ENCODE results near the gene LY6G6F. TPM values are rescaled to one million over a fixed set of nuclear protein-coding genes. Genes with fewer than 3 reads are reported as not detected.

LY6G6F gene
- total and polyA plus RNA-seq, 2 donors (not counting 3 experiments of a cell fraction or from before 2014, with no cell fraction given), result not detected

- H4K20me1 ChIP-seq (replicated peaks; ENCODE audit: control insufficient read depth, extremely low read depth, insufficient read depth, low read length), result no peaks in the 10 kb centered on the region
- POLR2A ChIA-PET, result no interaction called here
- FAIRE-seq (no peak), DNase-seq (ENCODE audit: low read depth, low spot score) (no peak)
- H3K79me2 ChIP-seq (ENCODE audit: control insufficient read depth, insufficient read depth, low read length), result no peaks in the 10 kb centered on the region
- H3K4me2 ChIP-seq (ENCODE audit: insufficient read depth, low read length), result no peak overlapping the region
- no peaks in the 10 kb centered on the region for H3K9me1 ChIP-seq (replicated peaks; ENCODE audit: control insufficient read depth, extremely low read depth, insufficient read depth, low read length)
- H2AFZ ChIP-seq (ENCODE audit: low read depth, low read length), result no peak overlapping the region
- no peaks in the 10 kb centered on the region for H3K4me1 ChIP-seq (ENCODE audit: control insufficient read depth, extremely low read depth, insufficient read depth, low read length)
- H3K36me3 ChIP-seq (ENCODE audit: control insufficient read depth in 2 of 2, extremely low read depth in 1 of 2, insufficient read depth in 2 of 2, low read length in 2 of 2), result no peaks in the 10 kb centered on the region
- no peaks in the 10 kb centered on the region for H3K9me3 ChIP-seq (replicated peaks; ENCODE audit: control insufficient read depth, insufficient read depth, low read length)
- dilution Hi-C loops (cut with MboI; ENCODE audit: extremely low pct_ligation_motif_present, low sequenced_read_pairs) (no loop called here), intact Hi-C loops (cut with micrococcal nuclease) (no loop called here)
- BruUV-seq (replicated peaks), result no TSS peak
- CTCF ChIA-PET, result no interaction called here
- no peak overlapping the region for H3K27ac ChIP-seq (ENCODE audit: insufficient read depth, low read depth, low read length)
- no peak overlapping the region for H3K4me3 ChIP-seq (replicated peaks in 1 of 3; ENCODE audit: insufficient read depth in 1 of 3, low read depth in 1 of 3, low read length in 3 of 3)
- TF ChIP-seq JUN (IDR thresholded peaks at IDR 0.05; ENCODE audit: borderline replicate concordance, insufficient read depth, insufficient read length, low read depth) (no peak), FOS (IDR thresholded peaks at IDR 0.05; ENCODE audit: borderline replicate concordance, insufficient read depth, low read length) (no peak), POLR2AphosphoS5 (IDR thresholded peaks at IDR 0.05; ENCODE audit: insufficient read depth, low read depth, low read length) (no peak), POLR2A (IDR thresholded peaks at IDR 0.05; ENCODE audit: low read depth, low read length) (no peak), MAX (IDR thresholded peaks at IDR 0.05; ENCODE audit: insufficient read depth, insufficient read length) (no peak), GATA2 (IDR thresholded peaks at IDR 0.05; ENCODE audit: insufficient read depth, insufficient read length, low read depth, low read length) (no peak), CTCF (IDR thresholded peaks at IDR 0.05; ENCODE audit: extremely low read depth in 1 of 2, insufficient read depth in 1 of 2, low read depth in 1 of 2, low read length in 2 of 2) (no peak), MYC (IDR thresholded peaks at IDR 0.05; ENCODE audit: low read depth, low read length) (no peak)
- H3K9ac ChIP-seq (replicated peaks; ENCODE audit: extremely low read depth, insufficient read depth, low read length), result no peak overlapping the region
- H3K27me3 ChIP-seq (ENCODE audit: control insufficient read depth in 2 of 2, insufficient read depth in 2 of 2, low read length in 2 of 2), result peaks cover 0 to 2% of the 10 kb centered on the region in 2 experiments
Observed at GRCh38 chr6:31717499-31718222, 11.0 kb downstream of the LY6G6F start.

Data from endothelial cell of umbilical vein (primary cell).